H1 (cell line): Measurements from ENCODE around the gene LIAS. TPM values are rescaled to one million over a fixed set of nuclear protein-coding genes. Genes with fewer than 3 reads are reported as not detected.

Experiments
- CTCF ChIA-PET: fragments of 300-600 bp; sonication (Branson Sonifier 250); formaldehyde crosslinking; loops from one replicate; lab custom pipeline; 2021; ENCODE audit not compliant: partially characterized antibody; lab: Charles Lee
- POLR2A ChIA-PET: fragments of 300-600 bp; sonication (Branson Sonifier 250); formaldehyde crosslinking; loops from one replicate; lab custom pipeline; 2021; ENCODE audit warnings: inconsistent platforms; ENCODE audit not compliant: partially characterized antibody; lab: Charles Lee
- DNase-seq, 2 experiments: peaks; one replicate each; pipeline versions ENCODE4 v3.0.0 to v3.0.0-alpha.2; 2010 to 2022; ENCODE audit warnings: low spot score in 2 of 2, low read depth in 1 of 2, mixed read lengths in 1 of 2
- FAIRE-seq: peaks from 2 replicates; lab custom pipeline; 2011; peaks lifted over from hg19 to GRCh38; lab: Jason Lieb, UNC
- H2AFZ ChIP-seq: 2 replicates; pipeline ENCODE4 v1.8.1; 2012; ENCODE audit warnings: low read length, inconsistent platforms
- H2AK5ac ChIP-seq: 2 replicates; pipeline ENCODE4 v1.6.1; 2013; ENCODE audit warnings: low read depth, low read length
- H2BK120ac ChIP-seq: replicated peaks from 2 replicates; pipeline ENCODE3; 2013; ENCODE audit warnings: low read depth, low read length, inconsistent platforms
- H2BK12ac ChIP-seq: 2 replicates; pipeline ENCODE4 v1.6.1; 2013; ENCODE audit warnings: low read depth, low read length
- H2BK15ac ChIP-seq: 2 replicates; pipeline ENCODE4 v1.6.1; 2013; ENCODE audit warnings: low read length
- H2BK20ac ChIP-seq: 2 replicates; pipeline ENCODE4 v1.6.1; 2013; ENCODE audit warnings: low read length
- H2BK5ac ChIP-seq: 2 replicates; pipeline ENCODE4 v1.6.1; 2013; ENCODE audit warnings: low read depth, low read length
- H3K14ac ChIP-seq: 2 replicates; pipeline ENCODE4 v1.6.1; 2013; ENCODE audit warnings: inconsistent platforms; ENCODE audit not compliant: insufficient read length
- H3K18ac ChIP-seq: 2 replicates; pipeline ENCODE4 v1.6.1; 2013; ENCODE audit warnings: low read length; ENCODE audit errors: extremely low read depth
- H3K23ac ChIP-seq: 2 replicates; pipeline ENCODE4 v1.6.1; 2013; ENCODE audit warnings: inconsistent platforms; ENCODE audit not compliant: insufficient read length
- H3K23me2 ChIP-seq: 2 replicates; pipeline ENCODE4 v1.6.1; 2013; ENCODE audit warnings: low read depth, low read length
- H3K27ac ChIP-seq: 2 replicates; pipeline ENCODE4 v1.6.1; 2011; ENCODE audit warnings: low read depth, low read length, inconsistent platforms
- H3K27me3 ChIP-seq, 4 experiments: replicated peaks in 1 of 4; 1 replicate in 1 of 4; 2 replicates in 3 of 4; pipeline versions ENCODE4 v1.6.1 to v1.8.1; 2011 to 2013; ENCODE audit warnings: low read length in 3 of 4, mild to moderate bottlenecking in 3 of 4, inconsistent platforms in 2 of 4, mixed read lengths in 2 of 4, moderate library complexity in 1 of 4; ENCODE audit not compliant: control insufficient read depth in 3 of 4, insufficient read depth in 3 of 4; ENCODE audit errors: extremely low read depth in 1 of 4
- H3K36me3 ChIP-seq, 4 experiments: 2 replicates each; pipeline versions ENCODE4 v1.6.1 to v1.8.1; 2011 to 2013; ENCODE audit warnings: mild to moderate bottlenecking in 4 of 4, low read length in 3 of 4, moderate library complexity in 2 of 4, control low read depth in 1 of 4, inconsistent platforms in 1 of 4; ENCODE audit not compliant: insufficient read depth in 4 of 4, control insufficient read depth in 2 of 4
- H3K4ac ChIP-seq: replicated peaks from 2 replicates; pipeline ENCODE3; 2013; ENCODE audit warnings: low read length, low read depth, mixed read lengths, inconsistent platforms; ENCODE audit not compliant: insufficient read length
- H3K4me1 ChIP-seq, 4 experiments: replicated peaks in 1 of 4; 1 replicate in 1 of 4; 2 replicates in 3 of 4; pipeline versions ENCODE4 v1.6.1 to v1.8.1; 2011 to 2013; ENCODE audit warnings: low read length in 3 of 4, inconsistent platforms in 2 of 4, mixed read lengths in 1 of 4; ENCODE audit not compliant: insufficient read depth in 4 of 4, control insufficient read depth in 3 of 4
- H3K4me2 ChIP-seq, 2 experiments: 2 replicates each; pipeline versions ENCODE4 v1.6.1 to v1.8.1; 2011 to 2013; ENCODE audit warnings: low read depth in 2 of 2, low read length in 2 of 2, control low read depth in 1 of 2, inconsistent platforms in 1 of 2, mild to moderate bottlenecking in 1 of 2; ENCODE audit not compliant: insufficient read depth in 1 of 2
- H3K4me3 ChIP-seq, 4 experiments: fragments of 200-600, 300-600 bp in 1 of 4; sonication (generic), shearing (Covaris generic), sonication (Bioruptor Twin) in 1 of 4; 2 replicates each; pipeline versions ENCODE4 v1.5.1 to v1.8.1; 2011 to 2016; ENCODE audit warnings: low read length in 4 of 4, low read depth in 3 of 4, control low read depth in 2 of 4, inconsistent platforms in 2 of 4, mild to moderate bottlenecking in 2 of 4, mixed read lengths in 1 of 4, moderate library complexity in 1 of 4; ENCODE audit not compliant: insufficient read depth in 2 of 4; ENCODE audit errors: extremely low read depth in 1 of 4
- H3K56ac ChIP-seq: replicated peaks from 2 replicates; pipeline ENCODE3; 2013; ENCODE audit warnings: low read depth, mild to moderate bottlenecking, mixed read lengths, low read length, inconsistent platforms; ENCODE audit not compliant: insufficient read length
- H3K79me1 ChIP-seq: 2 replicates; pipeline ENCODE4 v1.6.1; 2013; ENCODE audit warnings: low read depth, low read length, control low read depth
- H3K79me2 ChIP-seq, 2 experiments: 2 replicates each; pipeline versions ENCODE4 v1.6.1 to v1.8.1; 2012 to 2013; ENCODE audit warnings: low read length in 2 of 2, mild to moderate bottlenecking in 2 of 2, inconsistent platforms in 1 of 2; ENCODE audit not compliant: insufficient read depth in 2 of 2, control insufficient read depth in 1 of 2
- H3K9ac ChIP-seq, 4 experiments: replicated peaks in 1 of 4; 1 replicate in 1 of 4; 2 replicates in 3 of 4; pipeline versions ENCODE4 v1.6.1 to v1.8.1; 2011 to 2013; ENCODE audit warnings: low read depth in 3 of 4, low read length in 3 of 4, control low read depth in 2 of 4, mild to moderate bottlenecking in 2 of 4, moderate library complexity in 2 of 4, inconsistent platforms in 1 of 4; ENCODE audit errors: extremely low read depth in 1 of 4
- H3K9me3 ChIP-seq, 2 experiments: 2 replicates each; pipeline versions ENCODE4 v1.6.1 to v1.8.1; 2012 to 2013; ENCODE audit warnings: mild to moderate bottlenecking in 2 of 2, moderate library complexity in 2 of 2, control low read depth in 1 of 2, inconsistent platforms in 1 of 2, low read depth in 1 of 2, low read length in 1 of 2, mixed read lengths in 1 of 2; ENCODE audit not compliant: insufficient read depth in 2 of 2
- H4K20me1 ChIP-seq, 2 experiments: replicated peaks in 1 of 2; 2 replicates each; pipeline versions ENCODE3 to v1.8.1; 2011 to 2013; ENCODE audit warnings: inconsistent platforms in 2 of 2, low read length in 2 of 2, mild to moderate bottlenecking in 1 of 2; ENCODE audit not compliant: insufficient read depth in 2 of 2, control insufficient read depth in 1 of 2
- H4K5ac ChIP-seq: 2 replicates; pipeline ENCODE4 v1.6.1; 2013; ENCODE audit warnings: low read length, low read depth, mixed read lengths, inconsistent platforms; ENCODE audit not compliant: insufficient read length
- H4K8ac ChIP-seq: 2 replicates; pipeline ENCODE4 v1.8.0; 2013; ENCODE audit warnings: mild to moderate bottlenecking, moderate library complexity, low read length, inconsistent platforms; ENCODE audit not compliant: insufficient read depth; ENCODE audit errors: extremely low read depth
- H4K91ac ChIP-seq: replicated peaks from 2 replicates; pipeline ENCODE3; 2013; ENCODE audit warnings: low read length, mixed read lengths, inconsistent platforms; ENCODE audit not compliant: insufficient read length
- CTBP2 ChIP-seq: IDR thresholded peaks from 2 replicates; pipeline ENCODE4 v1.7.0; 2011; ENCODE audit warnings: borderline replicate concordance, mild to moderate bottlenecking, moderate library complexity, mixed read lengths, low read length; ENCODE audit not compliant: insufficient read depth, insufficient read length
- EGR1 ChIP-seq: IDR thresholded peaks from 2 replicates; pipeline ENCODE4 v1.6.1; 2011; ENCODE audit warnings: low read depth, low read length, borderline replicate concordance
- HDAC6 ChIP-seq: IDR thresholded peaks from one replicate; pipeline ENCODE4 v1.7.1; 2012; ENCODE audit warnings: low read depth, mild to moderate bottlenecking, inconsistent platforms, low read length, moderate library complexity
- NANOG ChIP-seq: IDR thresholded peaks from 2 replicates; pipeline ENCODE4 v1.6.1; 2011; ENCODE audit warnings: low read length, low read depth, mild to moderate bottlenecking, inconsistent platforms; ENCODE audit not compliant: insufficient read depth, poor library complexity, severe bottlenecking
- NRF1 ChIP-seq: IDR thresholded peaks from 2 replicates; pipeline ENCODE4 v1.6.1; 2011; ENCODE audit warnings: mild to moderate bottlenecking, low read depth, low read length, improper control_type of control experiment
- POLR2AphosphoS5 ChIP-seq: IDR thresholded peaks from 2 replicates; pipeline ENCODE4 v1.6.1; 2011; ENCODE audit warnings: low read depth, low read length
- RXRA ChIP-seq: IDR thresholded peaks from 2 replicates; pipeline ENCODE4 v1.6.1; 2011; ENCODE audit warnings: low read depth, mild to moderate bottlenecking, low read length, moderate library complexity; ENCODE audit not compliant: insufficient read depth
- TEAD4 ChIP-seq: IDR thresholded peaks from 2 replicates; pipeline ENCODE4 v1.6.1; 2012; ENCODE audit warnings: low read depth, low read length, inconsistent platforms, mixed read lengths
- WGBS, 2 experiments: shearing (Covaris generic) in 1 of 2; methylation state at CpG; one replicate each; pipeline versions ENCODE4 v1.1.6 to v1.1.7; 2013 to 2015; ENCODE audit warnings: low lambda C conversion rate in 2 of 2, mixed read lengths in 2 of 2, inconsistent platforms in 1 of 2, low coverage in 1 of 2, missing lambda C conversion rate in 1 of 2; ENCODE audit not compliant: insufficient replicate concordance in 2 of 2, insufficient coverage in 1 of 2, insufficient read length in 1 of 2; ENCODE audit errors: extremely low coverage in 1 of 2, missing lambda C conversion rate in 1 of 2; 5-methylcytosine and 5-hydroxymethylcytosine counted together
- polyA plus RNA-seq, 7 experiments: library from polyadenylated mRNA; depleted of rRNA in 3 of 7; stranded (reverse) in 5 of 7; unstranded in 2 of 7; fragments of >200 nt in 5 of 7; fragments of 200-250 nt in 2 of 7; gene quantifications; 1 replicate in 5 of 7; 2 replicates in 1 of 7; 4 replicates in 1 of 7; pipeline versions ENCODE4 v1.2.1 to v1.2.3, GENCODE V29; 2011 to 2013; ENCODE audit warnings: missing spikeins in 2 of 7, mixed read lengths in 2 of 7
- total RNA-seq: library from RNA; stranded (reverse); fragmentation: NEBNext Ultra II Directional; extraction: Animal tissue kit (Norgen Biotek cat#: 25700); gene quantifications from 2 replicates; pipeline ENCODE4 v1.2.1, GENCODE V29; 2021

LIAS gene
- total and polyA plus RNA-seq, 2 of the 8 experiments (the other 6 are each of a cell fraction or from before 2014, with no cell fraction given) = 10.5 to 24.9 TPM

DNA sequence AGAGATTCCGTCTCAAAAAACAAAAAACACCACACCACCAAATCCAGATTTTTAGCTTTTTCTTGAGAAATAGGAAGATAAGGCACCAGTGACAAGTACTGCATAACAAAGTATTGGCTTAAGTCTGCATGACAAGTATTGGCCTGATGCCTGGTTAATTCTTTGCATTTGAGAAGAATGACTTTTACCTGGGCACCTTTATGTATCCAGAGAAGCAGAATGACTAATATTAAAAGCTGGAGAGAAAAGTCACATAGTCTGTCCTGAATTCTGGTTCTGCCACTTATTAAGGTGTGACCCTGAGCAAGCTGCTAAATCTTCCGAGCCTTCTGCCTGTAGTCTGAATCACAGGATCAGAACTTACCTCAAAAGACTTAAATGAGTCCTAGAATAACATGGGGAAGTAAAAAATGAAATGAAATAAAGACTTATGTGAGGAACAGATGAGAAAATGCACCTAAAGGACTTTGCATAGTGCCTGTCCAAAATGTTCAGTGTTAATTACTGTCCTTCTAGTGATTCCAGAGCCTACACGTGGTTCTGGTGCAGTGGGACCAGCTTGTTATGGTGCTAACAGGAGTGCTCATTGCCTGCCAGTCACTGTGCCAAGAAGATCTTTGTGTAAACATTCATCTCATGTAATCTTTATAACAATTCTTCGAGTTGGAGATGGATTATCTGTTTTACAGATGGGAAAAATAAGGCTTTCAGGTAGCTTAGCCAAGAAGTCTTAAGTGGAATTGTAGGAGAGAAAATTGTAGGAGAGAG, 36.8 kb downstream of the LIAS start:
- H2BK12ac ChIP-seq = no peak overlapping the region
- POLR2A ChIA-PET = interaction anchor here (0.7 to 1.7 kb wide), 3 partner anchors 9 to 37 kb away, joined by 3 read pairs; partner anchors contain the start of genes LIAS and RPL9
- TF ChIP-seq RXRA (no peak), NANOG (no peak), NRF1 (no peak), EGR1 (no peak), CTBP2 (no peak), TEAD4 (no peak), HDAC6 (no peak), POLR2AphosphoS5 (no peak)
- no peak overlapping the region for H4K91ac ChIP-seq
- no peak overlapping the region for H2AFZ ChIP-seq
- H3K9me3 ChIP-seq = no peaks in the 10 kb centered on the region
- H3K9ac ChIP-seq = no peak overlapping the region; a peak in 1 of 7 replicates
- CTCF ChIA-PET = interaction anchor here (0.6 to 1.3 kb wide), 4 partner anchors 12 to 1002 kb away, joined by 3 to 4 read pairs (median 3); no protein-coding TSS in a partner anchor
- no peak overlapping the region for H2AK5ac ChIP-seq
- no peaks in the 10 kb centered on the region for H3K79me1 ChIP-seq
- H3K27me3 ChIP-seq = no peaks in the 10 kb centered on the region
- WGBS, 2 experiments = 95% methylated on average over 4 of the region's 4 CpGs; no CpG with 5 or more reads in 1 of the 2 experiments
- H2BK15ac ChIP-seq = no peak overlapping the region
- no peak for FAIRE-seq
- H3K18ac ChIP-seq = no peak overlapping the region
- no peak overlapping the region for H4K8ac ChIP-seq
- H4K20me1 ChIP-seq = no peaks in the 10 kb centered on the region
- no peak overlapping the region for H2BK20ac ChIP-seq
- no peak overlapping the region for H4K5ac ChIP-seq
- H3K4me3 ChIP-seq = no peak overlapping the region
- H3K14ac ChIP-seq = no peak overlapping the region
- H3K4me1 ChIP-seq = no peaks in the 10 kb centered on the region
- H2BK5ac ChIP-seq = no peak overlapping the region
- DNase-seq = peak in 1 of 2 experiments; percentile 16
- H3K36me3 ChIP-seq = peaks cover 0 to 22% (median 4%) of the 10 kb centered on the region in 4 experiments; a peak in 3 of 8 replicates
- H2BK120ac ChIP-seq = no peak overlapping the region
- no peaks in the 10 kb centered on the region for H3K79me2 ChIP-seq
- H3K4ac ChIP-seq = no peak overlapping the region
- no peak overlapping the region for H3K23ac ChIP-seq
- no peaks in the 10 kb centered on the region for H3K23me2 ChIP-seq
- H3K4me2 ChIP-seq = no peak overlapping the region
- H3K27ac ChIP-seq = no peak overlapping the region
- no peak overlapping the region for H3K56ac ChIP-seq
